OCI-LY1 (cell line): Measurements from ENCODE around the gene RNF13.

Source experiments
- H2AFZ ChIP-seq: fragments of 200-600 bp; sonication (generic), shearing (Covaris generic); 2 replicates; pipeline ENCODE4 v1.6.0; 2014; ENCODE audit warnings: antibody characterized with exemption, mild to moderate bottlenecking, low read length
- H3F3A ChIP-seq: fragments of 200-600 bp; sonication (generic), shearing (Covaris generic); 2 replicates; pipeline ENCODE4 v1.6.0; 2014; ENCODE audit warnings: mild to moderate bottlenecking, antibody characterized with exemption, low read length, moderate library complexity; ENCODE audit not compliant: insufficient read depth
- H3K27ac ChIP-seq: fragments of 200-600 bp; sonication (generic); 2 replicates; pipeline ENCODE4 v1.5.1; 2014; ENCODE audit warnings: low read length, mixed run types, mild to moderate bottlenecking, low read depth; ENCODE audit not compliant: poor library complexity, severe bottlenecking
- H3K27me3 ChIP-seq: fragments of 200-600 bp; sonication (generic); 2 replicates; pipeline ENCODE4 v1.6.0; 2014; ENCODE audit warnings: antibody characterized with exemption, mild to moderate bottlenecking, low read length, moderate library complexity; ENCODE audit not compliant: insufficient read depth
- H3K36me3 ChIP-seq: fragments of 200-600 bp; sonication (generic); 2 replicates; pipeline ENCODE4 v1.6.1; 2014; ENCODE audit warnings: mild to moderate bottlenecking, antibody characterized with exemption, low read length, moderate library complexity, mixed read lengths; ENCODE audit not compliant: insufficient read depth
- H3K4me1 ChIP-seq: fragments of 200-600 bp; sonication (generic); 2 replicates; pipeline ENCODE4 v1.5.1; 2014; ENCODE audit warnings: mild to moderate bottlenecking, low read length, moderate library complexity; ENCODE audit not compliant: insufficient read depth, severe bottlenecking
- H3K4me2 ChIP-seq: fragments of 200-600 bp; sonication (generic), shearing (Covaris generic); 2 replicates; pipeline ENCODE4 v1.6.1; 2014; ENCODE audit warnings: low read length
- H3K4me3 ChIP-seq: fragments of 200-600 bp; sonication (generic); 2 replicates; pipeline ENCODE4 v1.5.1; 2014; ENCODE audit warnings: low read length, low read depth, mild to moderate bottlenecking, mixed read lengths; ENCODE audit not compliant: poor library complexity, severe bottlenecking
- H3K79me2 ChIP-seq: fragments of 200-600 bp; shearing (Covaris generic); 2 replicates; pipeline ENCODE4 v1.6.1; 2016; ENCODE audit warnings: mixed run types, low read length, mixed read lengths; ENCODE audit not compliant: insufficient read depth
- H3K9ac ChIP-seq: fragments of 200-600 bp; sonication (generic), shearing (Covaris generic); 2 replicates; pipeline ENCODE4 v1.6.1; 2014; ENCODE audit warnings: mild to moderate bottlenecking, low read length, mixed read lengths
- H3K9me2 ChIP-seq: fragments of 200-600 bp; sonication (generic), shearing (Covaris generic); 2 replicates; pipeline ENCODE4 v1.6.1; 2014; ENCODE audit warnings: low read depth, mild to moderate bottlenecking, low read length, mixed read lengths
- H3K9me3 ChIP-seq: fragments of 200-600 bp; shearing (Covaris generic); 2 replicates; pipeline ENCODE4 v1.6.1; 2014; ENCODE audit warnings: low read length, mixed read lengths
- H4K20me1 ChIP-seq: fragments of 200-600 bp; sonication (generic), shearing (Covaris generic); 2 replicates; pipeline ENCODE4 v1.6.0; 2016; ENCODE audit warnings: mild to moderate bottlenecking, low read length; ENCODE audit not compliant: insufficient read depth
- CTCF ChIP-seq: fragments of 200-600 bp; sonication (generic), shearing (Covaris generic); IDR thresholded peaks from 2 replicates; pipeline ENCODE4 v1.5.1; 2017; ENCODE audit warnings: mild to moderate bottlenecking, antibody characterized with exemption, low read length, moderate library complexity, mixed read lengths
- EZH2 ChIP-seq: fragments of 200-600 bp; sonication (generic), shearing (Covaris generic); IDR thresholded peaks from 2 replicates; pipeline ENCODE4 v1.8.0; 2017; ENCODE audit warnings: borderline replicate concordance, mixed run types, mild to moderate bottlenecking, antibody characterized with exemption, low read length, moderate library complexity, mixed read lengths

RNF13 gene

GRCh38 chr3:149843502-149843901 is 30.5 kb downstream of the RNF13 start:
- no peak overlapping the region for H3K4me2 ChIP-seq
- H4K20me1 ChIP-seq = no peaks in the 10 kb centered on the region
- peaks cover 33% of the 10 kb centered on the region for H3K36me3 ChIP-seq
- no peak overlapping the region for H3K27ac ChIP-seq
- H3K9me3 ChIP-seq = peaks cover 14% of the 10 kb centered on the region
- H3K9ac ChIP-seq = no peak overlapping the region
- no peak overlapping the region for H2AFZ ChIP-seq
- H3F3A ChIP-seq = no peaks in the 10 kb centered on the region
- no peak overlapping the region for H3K4me3 ChIP-seq
- H3K79me2 ChIP-seq = peaks cover 51% of the 10 kb centered on the region
- no peaks in the 10 kb centered on the region for H3K4me1 ChIP-seq
- no peaks in the 10 kb centered on the region for H3K27me3 ChIP-seq
- no peaks in the 10 kb centered on the region for H3K9me2 ChIP-seq
- no peak for TF ChIP-seq CTCF
- TF ChIP-seq EZH2 = no peak

- peaks cover 39% of the 10 kb centered on the region for H3K36me3 ChIP-seq
- H3K4me2 ChIP-seq = no peak overlapping the region
- no peak overlapping the region for H3K27ac ChIP-seq
- no peaks in the 10 kb centered on the region for H3F3A ChIP-seq
- no peak overlapping the region for H2AFZ ChIP-seq
- no peaks in the 10 kb centered on the region for H3K27me3 ChIP-seq
- peaks cover 51% of the 10 kb centered on the region for H3K79me2 ChIP-seq
- TF ChIP-seq CTCF = no peak
- TF ChIP-seq EZH2 = no peak
- no peaks in the 10 kb centered on the region for H3K9me2 ChIP-seq
- H4K20me1 ChIP-seq = no peaks in the 10 kb centered on the region
- H3K9ac ChIP-seq = no peak overlapping the region
- H3K4me1 ChIP-seq = no peaks in the 10 kb centered on the region
- no peak overlapping the region for H3K4me3 ChIP-seq
- H3K9me3 ChIP-seq = peaks cover 14% of the 10 kb centered on the region
These were observed 31.1 kb downstream of the RNF13 start for GRCh38 chr3:149844091-149844490.

- H3K27me3 ChIP-seq = no peaks in the 10 kb centered on the region
- peaks cover 43% of the 10 kb centered on the region for H3K36me3 ChIP-seq
- H3K79me2 ChIP-seq = peaks cover 46% of the 10 kb centered on the region
- no peak overlapping the region for H2AFZ ChIP-seq
- H3K9ac ChIP-seq = no peak overlapping the region
- H3K27ac ChIP-seq = no peak overlapping the region
- no peaks in the 10 kb centered on the region for H3K9me2 ChIP-seq
- TF ChIP-seq CTCF (no peak), EZH2 (no peak)
- H3K4me3 ChIP-seq = no peak overlapping the region
- H3K4me2 ChIP-seq = no peak overlapping the region
- H3F3A ChIP-seq = no peaks in the 10 kb centered on the region
- H3K4me1 ChIP-seq = no peaks in the 10 kb centered on the region
- H3K9me3 ChIP-seq = peaks cover 4% of the 10 kb centered on the region; the same call in 1 of the 2 replicates
- H4K20me1 ChIP-seq = no peaks in the 10 kb centered on the region
These were observed 32.7 kb downstream of the RNF13 start for GRCh38 chr3:149845570-149846244.
